NCI-H1105 (cell line): ENCODE data around the gene LEMD2.

Experiments
- DNase-seq: peaks from one replicate; lab custom pipeline; 2025; lab: John Stamatoyannopoulos, UW

Gene LEMD2

GRCh38 chr6:33738153-33738552 lies 50.8 kb downstream of the LEMD2 start:
- DNase-seq: no peak

GRCh38 chr6:33737267-33738026 lies 51.5 kb downstream of the LEMD2 start:
- DNase-seq: no peak

- no peak for DNase-seq
Measured at GRCh38 chr6:33735216-33735615, 53.7 kb downstream of the LEMD2 start.

DNA sequence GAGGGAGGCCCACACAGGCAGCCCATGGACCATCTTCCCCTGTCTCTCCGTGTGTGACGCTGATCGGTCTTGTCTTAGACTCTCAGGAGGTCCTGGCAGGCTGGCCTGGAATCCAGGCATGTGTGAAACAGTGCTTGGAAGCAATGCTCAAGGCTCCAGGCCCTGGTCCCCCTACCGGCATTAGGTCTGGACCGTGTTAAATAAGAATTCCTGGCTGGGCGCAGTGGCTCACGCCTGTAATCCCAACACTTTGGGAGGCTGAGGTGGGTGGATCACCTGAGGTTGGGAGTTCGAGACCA lies 55.3 kb downstream of the LEMD2 start:
- DNase-seq: no peak

DNA sequence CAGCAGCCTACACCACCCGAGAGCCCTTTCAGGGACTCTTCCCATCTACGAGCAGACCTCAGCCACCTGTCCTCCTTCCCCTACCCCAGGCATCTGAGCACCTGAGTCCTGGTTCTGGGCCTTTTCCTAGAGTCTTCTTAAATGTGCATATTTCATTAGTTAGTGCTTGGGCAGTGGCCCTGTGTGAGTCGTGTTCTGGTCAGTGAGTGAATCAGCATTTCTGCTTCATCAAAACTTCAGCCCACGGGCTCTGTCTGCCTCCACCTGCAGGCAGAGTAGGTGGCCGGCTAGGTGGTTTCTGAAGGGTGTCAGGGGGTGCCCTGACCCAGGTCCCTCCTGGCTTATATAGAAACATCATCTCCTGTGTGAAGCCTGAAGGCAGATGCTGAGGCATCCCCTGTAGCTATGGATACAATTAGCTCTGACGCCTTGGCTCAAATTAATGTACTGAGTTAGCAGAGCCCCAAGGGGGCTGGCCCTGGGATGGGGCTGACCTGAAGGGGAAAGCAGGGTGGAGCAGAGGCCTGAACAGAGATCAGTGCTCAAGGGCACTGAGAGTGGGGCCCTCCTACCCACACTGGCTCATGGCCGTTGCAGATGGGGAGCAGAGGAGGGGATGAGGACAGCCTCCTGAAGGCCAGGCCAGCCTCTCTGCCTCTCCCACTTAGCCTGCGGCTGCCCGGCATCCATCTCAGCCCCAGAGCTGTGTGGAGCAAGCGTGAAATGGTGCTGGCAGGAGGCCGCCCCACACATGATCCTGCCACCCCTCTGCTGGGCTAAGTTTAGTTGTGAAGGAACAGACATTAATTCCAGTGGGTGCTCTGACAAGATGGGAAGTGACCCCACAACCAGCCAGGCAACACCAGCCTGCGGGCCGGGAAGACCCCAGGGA lies 55.9 kb downstream of the LEMD2 start:
- DNase-seq: no peak

- DNase-seq: no peak
Measured at GRCh38 chr6:33732385-33732784, 56.5 kb downstream of the LEMD2 start.

DNA sequence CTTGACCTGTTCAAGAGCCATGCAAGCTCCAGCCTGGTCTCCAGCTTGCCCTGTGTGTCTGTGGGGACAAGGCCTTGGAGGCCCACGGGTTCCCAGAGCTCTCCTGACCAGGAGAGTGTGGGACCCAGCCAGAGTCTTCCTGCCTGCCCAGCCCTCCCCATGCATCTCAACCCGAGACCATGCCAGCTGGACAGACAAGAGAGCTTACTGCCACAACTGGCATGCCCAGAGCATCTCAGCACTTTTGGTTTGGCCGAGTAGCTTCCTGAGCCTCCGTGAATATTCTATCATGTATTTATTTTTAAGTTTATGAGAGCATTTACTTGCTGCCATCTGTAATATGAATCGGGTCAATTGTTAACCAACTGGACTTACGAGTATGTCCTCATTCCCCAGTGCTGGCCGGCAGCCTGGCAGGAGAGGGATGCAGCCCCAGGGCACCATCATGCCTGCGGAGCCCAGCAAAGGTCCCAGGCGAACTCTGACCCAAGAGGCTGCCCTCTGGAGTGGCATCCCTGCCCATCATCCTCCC lies 57.1 kb downstream of the LEMD2 start:
- no peak for DNase-seq

- DNase-seq: no peak
Measured at GRCh38 chr6:33731035-33731434, 57.9 kb downstream of the LEMD2 start.

DNA sequence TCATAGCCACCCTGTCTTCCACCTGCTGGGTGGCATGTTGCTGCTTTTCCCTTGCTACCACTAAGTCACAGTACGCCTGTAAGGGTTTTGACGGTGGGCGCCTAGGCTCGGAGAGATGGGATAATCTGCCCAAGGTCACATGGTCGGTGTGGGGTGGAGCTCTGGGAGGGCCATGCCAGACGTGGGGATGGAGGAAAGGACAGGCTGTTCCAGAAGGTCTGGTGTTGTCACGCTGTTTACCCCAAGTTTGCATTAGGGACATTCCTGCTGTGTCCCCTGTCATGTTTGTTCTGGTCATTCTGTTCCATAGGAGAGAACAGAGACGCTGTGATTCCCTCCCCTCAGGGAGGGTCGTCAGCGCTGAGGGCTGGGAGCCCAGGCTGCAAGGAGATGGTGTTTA lies 58.3 kb downstream of the LEMD2 start:
- DNase-seq: no peak

DNA sequence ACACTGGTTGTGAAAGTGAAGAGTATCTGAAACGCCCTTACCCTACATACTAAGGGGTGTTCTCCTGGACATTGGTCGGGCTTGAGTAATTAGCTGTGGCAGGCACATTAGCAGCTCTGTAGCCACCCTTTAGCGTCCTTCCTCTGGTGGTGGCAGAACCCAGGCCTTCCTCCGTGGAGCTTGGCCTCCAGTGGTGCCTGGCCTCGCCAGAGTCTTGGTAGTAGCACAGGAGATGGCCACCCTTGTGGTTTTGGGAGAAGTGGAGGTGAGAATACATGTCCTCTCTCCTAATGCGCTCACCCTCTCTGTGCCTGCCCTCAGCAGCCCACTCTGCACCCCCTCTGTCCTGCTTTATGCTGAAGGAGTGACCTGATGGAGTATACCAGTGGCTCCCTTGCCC lies 59.9 kb downstream of the LEMD2 start:
- DNase-seq: no peak

GRCh38 chr6:33728438-33728837 lies 60.5 kb downstream of the LEMD2 start:
- DNase-seq: no peak

DNA sequence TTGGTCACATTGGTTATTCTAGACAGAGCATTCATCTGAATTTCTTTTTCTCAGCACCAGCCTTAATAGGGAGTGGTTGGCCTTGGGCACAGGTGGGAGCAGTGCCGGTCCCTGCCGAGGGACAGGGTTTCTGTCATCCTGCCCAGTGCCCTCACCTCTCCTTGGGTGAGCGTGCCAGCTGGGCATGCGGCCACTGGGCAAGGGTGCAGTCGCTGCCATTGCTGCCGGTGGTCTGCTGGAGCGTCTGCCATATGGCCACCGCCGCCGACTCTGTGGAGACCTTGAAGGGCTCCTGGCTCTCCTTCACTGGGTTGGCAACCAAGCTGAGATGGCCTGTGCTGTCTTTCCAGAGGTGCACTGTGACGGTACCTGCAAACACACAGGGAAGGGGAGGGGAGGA lies 61.0 kb downstream of the LEMD2 start:
- DNase-seq: no peak

DNA sequence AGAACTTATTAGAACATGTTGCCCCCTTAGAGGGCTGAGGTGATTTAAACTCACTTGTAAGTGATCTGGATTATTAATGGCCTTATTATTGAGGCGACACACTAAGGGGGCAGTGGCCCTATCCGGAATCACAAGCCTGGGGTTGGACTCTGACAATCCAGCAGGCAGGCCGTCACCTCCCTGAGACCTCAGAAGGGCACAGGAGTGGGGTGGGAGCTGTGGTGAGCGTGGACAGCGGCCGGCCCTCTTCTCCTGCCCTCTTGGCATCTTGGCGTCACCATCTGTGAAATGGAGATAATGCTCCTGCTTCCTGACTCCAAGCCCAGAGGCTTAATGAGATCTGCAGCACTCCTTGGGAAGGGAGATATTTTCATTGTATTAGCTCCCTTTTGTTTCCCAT lies 61.8 kb downstream of the LEMD2 start:
- no peak for DNase-seq

GRCh38 chr6:33726696-33727095 lies 62.2 kb downstream of the LEMD2 start:
- DNase-seq: no peak

DNA sequence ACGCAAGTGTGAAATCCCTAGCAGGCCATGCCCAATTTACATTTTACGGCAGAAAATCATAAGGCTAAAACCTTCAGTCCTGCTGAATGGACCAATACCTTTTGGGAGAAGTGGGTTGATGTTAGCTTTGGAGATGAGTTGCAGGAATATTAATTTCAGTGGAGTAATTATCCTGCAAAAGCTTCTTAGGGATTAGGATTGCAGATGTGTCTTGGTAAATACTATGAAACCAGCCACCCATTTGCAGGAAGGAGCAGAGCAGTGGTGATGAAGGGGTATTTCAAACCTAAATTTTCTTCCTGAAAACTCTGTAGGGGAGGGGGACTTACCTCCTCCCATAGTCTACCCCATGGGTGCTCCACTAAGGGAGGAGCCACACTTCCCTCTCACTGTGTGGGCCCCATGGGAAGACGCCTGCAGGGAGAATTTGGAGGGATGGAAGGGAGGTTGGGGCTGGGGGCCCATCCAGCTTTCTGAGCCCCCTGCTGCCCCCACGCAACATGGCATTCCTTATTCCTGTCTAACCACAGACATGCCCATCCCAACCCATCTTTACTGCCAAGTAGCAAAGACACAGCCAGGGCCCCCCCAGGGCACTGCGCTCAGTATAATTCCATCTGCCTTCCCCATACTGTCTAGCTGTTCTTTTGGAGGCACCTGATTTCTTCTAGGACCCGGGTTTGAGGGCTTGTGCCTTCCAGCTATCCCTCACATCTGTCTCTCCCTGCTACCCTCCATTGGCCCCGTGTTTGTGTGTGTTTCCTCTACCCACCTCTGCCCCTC lies 62.8 kb downstream of the LEMD2 start:
- no peak for DNase-seq

DNA sequence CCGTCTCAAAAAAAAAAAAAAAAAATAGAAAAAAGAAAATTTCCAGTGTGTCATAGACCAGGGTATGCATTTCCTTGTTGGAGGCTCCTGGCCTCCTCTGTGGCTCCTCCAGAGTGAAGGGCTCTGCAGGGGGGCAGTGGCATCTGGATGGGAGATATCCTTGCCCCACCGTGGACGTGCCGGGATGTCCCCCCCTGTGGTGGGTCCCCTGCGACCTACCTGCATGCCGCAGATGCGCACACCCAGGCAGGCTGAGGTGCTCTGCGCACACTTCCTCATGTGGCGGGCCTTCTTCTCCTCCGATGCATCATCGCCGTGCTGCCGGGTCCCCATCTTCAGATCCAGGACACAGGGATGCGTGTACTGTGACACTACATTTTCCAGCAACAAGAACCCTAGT lies 63.7 kb downstream of the LEMD2 start:
- no peak for DNase-seq

GRCh38 chr6:33724102-33725023 lies 64.6 kb downstream of the LEMD2 start:
- DNase-seq: no peak

DNA sequence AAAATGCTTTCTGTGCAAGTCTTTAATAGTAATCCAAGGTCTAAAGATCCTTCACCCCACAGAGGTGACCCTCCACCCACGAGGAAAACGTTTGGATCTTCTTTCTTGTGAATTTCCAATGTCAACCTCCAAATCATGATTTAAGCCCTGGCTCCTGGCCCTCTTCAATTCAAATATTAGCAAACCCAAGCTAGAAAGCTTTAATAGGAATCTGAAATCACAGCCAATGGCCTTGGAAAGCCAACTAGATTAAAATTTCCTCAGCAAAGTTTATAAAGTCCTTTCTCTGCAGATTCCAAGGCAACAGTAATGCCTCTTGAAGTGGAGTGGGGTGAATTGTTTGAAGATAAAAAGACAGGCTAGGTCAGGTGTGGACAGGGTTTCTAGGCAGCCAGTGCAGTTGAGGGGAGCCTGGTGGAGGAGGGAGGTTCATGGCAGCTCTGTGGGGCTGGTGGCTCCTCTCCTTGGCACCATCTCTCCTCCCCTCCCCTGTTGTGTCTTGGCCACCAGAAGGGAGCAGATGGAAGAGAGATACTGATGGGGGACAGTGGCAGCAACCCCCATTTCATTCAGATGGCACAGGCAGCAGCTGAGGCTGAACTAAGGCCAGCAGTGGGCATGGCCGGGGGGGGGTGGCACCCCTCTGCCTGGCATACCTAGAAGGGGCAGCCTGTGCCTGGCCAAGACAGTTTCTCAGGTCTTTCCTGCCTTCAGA lies 65.4 kb downstream of the LEMD2 start:
- no peak for DNase-seq

GRCh38 chr6:33722103-33722623 lies 66.8 kb downstream of the LEMD2 start:
- no peak for DNase-seq

GRCh38 chr6:33721508-33721907 lies 67.4 kb downstream of the LEMD2 start:
- DNase-seq: no peak
